Measurements from ENCODE around the gene NR6A1.

The NR6A1 gene

GRCh38 chr9:124769549-124770358 is 1.4 kb downstream of the NR6A1 start:
- Histone ChIP-seq H3K4me3 (ENCODE audit: insufficient read length, low read depth) (peak overlapping the region; percentile 82), H3K4me1 (ENCODE audit: insufficient read depth, insufficient read length) (peaks cover 2% of the 10 kb centered on the region), H3K36me3 (ENCODE audit: insufficient read depth, insufficient read length, low read length) (no peaks in the 10 kb centered on the region), H3K9ac (ENCODE audit: insufficient read length, low read depth) (peak overlapping the region; percentile 76), H3K27me3 (ENCODE audit: insufficient read depth, insufficient read length) (peaks cover 32% of the 10 kb centered on the region), H3K9me3 (ENCODE audit: insufficient read depth, low read length) (no peaks in the 10 kb centered on the region)
- DNase-seq (ENCODE audit: low read depth, low spot score) = no peak
- TF ChIP-seq YY1 (IDR thresholded peaks at IDR 0.05; ENCODE audit: insufficient read depth, insufficient read length) (no peak), SUZ12 (IDR thresholded peaks at IDR 0.05; ENCODE audit: extremely low read depth, insufficient read depth, insufficient read length) (no peak), ZNF274 (IDR thresholded peaks at IDR 0.05; ENCODE audit: low read depth, low read length) (no peak)

- no peak for DNase-seq (ENCODE audit: low read depth, low spot score)
- H3K36me3 ChIP-seq (ENCODE audit: insufficient read depth, insufficient read length, low read length) = no peaks in the 10 kb centered on the region
- peak overlapping the region; percentile 76 for H3K9ac ChIP-seq (ENCODE audit: insufficient read length, low read depth)
- H3K27me3 ChIP-seq (ENCODE audit: insufficient read depth, insufficient read length) = peaks cover 32% of the 10 kb centered on the region
- H3K4me3 ChIP-seq (ENCODE audit: insufficient read length, low read depth) = peak overlapping the region; percentile 82
- no peaks in the 10 kb centered on the region for H3K4me1 ChIP-seq (ENCODE audit: insufficient read depth, insufficient read length)
- no peaks in the 10 kb centered on the region for H3K9me3 ChIP-seq (ENCODE audit: insufficient read depth, low read length)
- no peak for TF ChIP-seq SUZ12 (IDR thresholded peaks at IDR 0.05; ENCODE audit: extremely low read depth, insufficient read depth, insufficient read length)
- TF ChIP-seq YY1 (IDR thresholded peaks at IDR 0.05; ENCODE audit: insufficient read depth, insufficient read length) = no peak
- TF ChIP-seq ZNF274 (IDR thresholded peaks at IDR 0.05; ENCODE audit: low read depth, low read length) = no peak
These were observed 2.2 kb downstream of the NR6A1 start for GRCh38 chr9:124768750-124769548.

- Histone ChIP-seq H3K27me3 (ENCODE audit: insufficient read depth, insufficient read length) (peaks cover 29% of the 10 kb centered on the region), H3K9ac (ENCODE audit: insufficient read length, low read depth) (no peak overlapping the region), H3K4me1 (ENCODE audit: insufficient read depth, insufficient read length) (no peaks in the 10 kb centered on the region), H3K36me3 (ENCODE audit: insufficient read depth, insufficient read length, low read length) (no peaks in the 10 kb centered on the region), H3K9me3 (ENCODE audit: insufficient read depth, low read length) (no peaks in the 10 kb centered on the region), H3K4me3 (ENCODE audit: insufficient read length, low read depth) (no peak overlapping the region)
- TF ChIP-seq YY1 (IDR thresholded peaks at IDR 0.05; ENCODE audit: insufficient read depth, insufficient read length) (no peak), SUZ12 (IDR thresholded peaks at IDR 0.05; ENCODE audit: extremely low read depth, insufficient read depth, insufficient read length) (no peak), ZNF274 (IDR thresholded peaks at IDR 0.05; ENCODE audit: low read depth, low read length) (no peak)
- DNase-seq (ENCODE audit: low read depth, low spot score) = no peak
These were observed 2.8 kb downstream of the NR6A1 start for GRCh38 chr9:124768334-124768733.

GRCh38 chr9:124767821-124768220 is 3.3 kb downstream of the NR6A1 start:
- H3K9ac ChIP-seq (ENCODE audit: insufficient read length, low read depth) = no peak overlapping the region
- peaks cover 26% of the 10 kb centered on the region for H3K27me3 ChIP-seq (ENCODE audit: insufficient read depth, insufficient read length)
- H3K4me3 ChIP-seq (ENCODE audit: insufficient read length, low read depth) = no peak overlapping the region
- TF ChIP-seq YY1 (IDR thresholded peaks at IDR 0.05; ENCODE audit: insufficient read depth, insufficient read length) (no peak), SUZ12 (IDR thresholded peaks at IDR 0.05; ENCODE audit: extremely low read depth, insufficient read depth, insufficient read length) (no peak), ZNF274 (IDR thresholded peaks at IDR 0.05; ENCODE audit: low read depth, low read length) (no peak)
- H3K9me3 ChIP-seq (ENCODE audit: insufficient read depth, low read length) = no peaks in the 10 kb centered on the region
- H3K4me1 ChIP-seq (ENCODE audit: insufficient read depth, insufficient read length) = no peaks in the 10 kb centered on the region
- DNase-seq (ENCODE audit: low read depth, low spot score) = no peak
- H3K36me3 ChIP-seq (ENCODE audit: insufficient read depth, insufficient read length, low read length) = no peaks in the 10 kb centered on the region

- Histone ChIP-seq H3K27me3 (ENCODE audit: insufficient read depth, insufficient read length) (peaks cover 20% of the 10 kb centered on the region), H3K9me3 (ENCODE audit: insufficient read depth, low read length) (no peaks in the 10 kb centered on the region), H3K4me1 (ENCODE audit: insufficient read depth, insufficient read length) (no peaks in the 10 kb centered on the region), H3K36me3 (ENCODE audit: insufficient read depth, insufficient read length, low read length) (no peaks in the 10 kb centered on the region), H3K9ac (ENCODE audit: insufficient read length, low read depth) (no peak overlapping the region), H3K4me3 (ENCODE audit: insufficient read length, low read depth) (no peak overlapping the region)
- TF ChIP-seq YY1 (IDR thresholded peaks at IDR 0.05; ENCODE audit: insufficient read depth, insufficient read length) (no peak), ZNF274 (IDR thresholded peaks at IDR 0.05; ENCODE audit: low read depth, low read length) (no peak), SUZ12 (IDR thresholded peaks at IDR 0.05; ENCODE audit: extremely low read depth, insufficient read depth, insufficient read length) (no peak)
- no peak for DNase-seq (ENCODE audit: low read depth, low spot score)
These were observed 4.1 kb downstream of the NR6A1 start for GRCh38 chr9:124766815-124767554.

- TF ChIP-seq YY1 (IDR thresholded peaks at IDR 0.05; ENCODE audit: insufficient read depth, insufficient read length) = no peak
- TF ChIP-seq SUZ12 (IDR thresholded peaks at IDR 0.05; ENCODE audit: extremely low read depth, insufficient read depth, insufficient read length) = no peak
- no peak for TF ChIP-seq ZNF274 (IDR thresholded peaks at IDR 0.05; ENCODE audit: low read depth, low read length)
These were observed 4.8 kb downstream of the NR6A1 start for GRCh38 chr9:124766326-124766725.

More at GRCh38 chr9:124766326-124766725, 4.8 kb downstream of the NR6A1 start:
- H3K9me3 ChIP-seq (ENCODE audit: insufficient read depth, low read length) = no peaks in the 10 kb centered on the region
- no peak overlapping the region for H3K9ac ChIP-seq (ENCODE audit: insufficient read length, low read depth)
- H3K27me3 ChIP-seq (ENCODE audit: insufficient read depth, insufficient read length) = peaks cover 20% of the 10 kb centered on the region
- DNase-seq (ENCODE audit: low read depth, low spot score) = no peak
- H3K4me3 ChIP-seq (ENCODE audit: insufficient read length, low read depth) = no peak overlapping the region
- no peaks in the 10 kb centered on the region for H3K4me1 ChIP-seq (ENCODE audit: insufficient read depth, insufficient read length)
- no peaks in the 10 kb centered on the region for H3K36me3 ChIP-seq (ENCODE audit: insufficient read depth, insufficient read length, low read length)
